GM12878 (cell line): ENCODE results near the gene KLRF1.

ENCODE experiments used
- CREB1 ChIP-seq: IDR thresholded peaks from 2 replicates; pipeline ENCODE4 v1.6.1; 2012; ENCODE audit warnings: low read depth, mild to moderate bottlenecking, inconsistent platforms
- CREM ChIP-seq: IDR thresholded peaks from 2 replicates; pipeline ENCODE4 v1.6.1; 2014; ENCODE audit warnings: antibody characterized with exemption, low read depth
- NR2C2 ChIP-seq: IDR thresholded peaks from 2 replicates; pipeline ENCODE4 v1.6.1; 2011; ENCODE audit warnings: borderline replicate concordance, low read depth; ENCODE audit not compliant: control insufficient read depth, insufficient read length
- POLR2AphosphoS2 ChIP-seq: IDR thresholded peaks from 2 replicates; pipeline ENCODE4 v1.6.1; 2011; ENCODE audit warnings: low read depth, mild to moderate bottlenecking, low read length, improper control_type of control experiment, moderate library complexity
- POLR2AphosphoS5 ChIP-seq: IDR thresholded peaks from 2 replicates; pipeline ENCODE4 v1.6.1; 2011; ENCODE audit warnings: mild to moderate bottlenecking, low read length, inconsistent platforms
- SIN3A ChIP-seq: IDR thresholded peaks from 2 replicates; pipeline ENCODE4 v1.6.1; 2012; ENCODE audit warnings: low read depth, low read length, improper control_type of control experiment
- SP1 ChIP-seq: IDR thresholded peaks from one replicate; pipeline ENCODE4 v1.6.1; 2011; ENCODE audit warnings: low read depth, low read length
- TAF1 ChIP-seq: IDR thresholded peaks from 2 replicates; pipeline ENCODE4 v1.6.1; 2011; ENCODE audit warnings: mild to moderate bottlenecking, low read depth, low read length, borderline replicate concordance
- ZNF24 ChIP-seq: fragments of 450-650 bp; IDR thresholded peaks from 2 replicates; pipeline ENCODE4 v1.6.1; 2017; ENCODE audit warnings: antibody characterized with exemption, mild to moderate bottlenecking
- TF ChIP-seq, protein P1 (sequence below), 3 experiments: IDR thresholded peaks in 2 of 3; conservative IDR thresholded peaks in 1 of 3; 2 replicates each; pipeline ENCODE4 v1.5.1; 2011; ENCODE audit warnings: low read depth in 3 of 3, low read length in 3 of 3, mild to moderate bottlenecking in 3 of 3, control low read depth in 2 of 3, moderate library complexity in 2 of 3, inconsistent platforms in 1 of 3, mixed read lengths in 1 of 3; ENCODE audit not compliant: control insufficient read depth in 2 of 3, insufficient read depth in 1 of 3; ENCODE audit errors: extremely low read depth in 1 of 3
- TF ChIP-seq, protein P2 (sequence below): IDR thresholded peaks from 2 replicates; pipeline ENCODE4 v1.6.1; 2012; ENCODE audit warnings: low read depth, low read length, improper control_type of control experiment
- TF ChIP-seq, protein P3 (sequence below): fragments of 450-650 bp; IDR thresholded peaks from 2 replicates; pipeline ENCODE4 v1.6.1; 2017; ENCODE audit warnings: mild to moderate bottlenecking, low read depth, inconsistent platforms; ENCODE audit not compliant: poor library complexity, severe bottlenecking
- TF ChIP-seq, protein P4 (sequence below): IDR thresholded peaks from 2 replicates; pipeline ENCODE4 v1.6.1; 2011; ENCODE audit warnings: mild to moderate bottlenecking, low read depth, low read length, moderate library complexity; ENCODE audit not compliant: insufficient replicate concordance
- TF ChIP-seq, protein P5 (sequence below): fragments of 450-650 bp; IDR thresholded peaks from 2 replicates; pipeline ENCODE4 v1.6.1; 2016; ENCODE audit warnings: mild to moderate bottlenecking, moderate library complexity, borderline replicate concordance

DNA sequence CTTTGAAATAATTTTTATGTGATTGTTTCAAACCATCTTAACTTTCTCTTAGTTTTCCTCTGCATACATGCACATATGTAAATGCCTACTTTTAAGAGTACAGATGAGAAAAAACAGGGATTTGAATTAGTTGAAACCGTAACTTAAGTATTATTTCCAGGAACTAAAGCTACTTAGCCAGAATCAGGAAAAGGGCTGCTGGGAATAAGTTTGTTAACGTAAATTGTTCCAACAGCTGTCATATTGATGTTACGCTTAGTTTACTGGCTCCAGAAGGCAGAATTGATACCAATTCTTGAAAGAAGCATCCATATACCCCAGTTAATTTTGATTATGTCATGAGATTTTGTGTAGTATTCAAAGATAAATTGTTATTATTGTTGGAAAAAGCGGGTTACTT, 17.9 kb upstream of the KLRF1 start:
- TF ChIP-seq CREM (no peak), SP1 (no peak), POLR2AphosphoS5 (no peak), POLR2AphosphoS2 (no peak), NR2C2 (no peak), ZNF24 (no peak), SIN3A (no peak), CREB1 (no peak), TAF1 (no peak)
- TF ChIP-seq, protein P1, sequence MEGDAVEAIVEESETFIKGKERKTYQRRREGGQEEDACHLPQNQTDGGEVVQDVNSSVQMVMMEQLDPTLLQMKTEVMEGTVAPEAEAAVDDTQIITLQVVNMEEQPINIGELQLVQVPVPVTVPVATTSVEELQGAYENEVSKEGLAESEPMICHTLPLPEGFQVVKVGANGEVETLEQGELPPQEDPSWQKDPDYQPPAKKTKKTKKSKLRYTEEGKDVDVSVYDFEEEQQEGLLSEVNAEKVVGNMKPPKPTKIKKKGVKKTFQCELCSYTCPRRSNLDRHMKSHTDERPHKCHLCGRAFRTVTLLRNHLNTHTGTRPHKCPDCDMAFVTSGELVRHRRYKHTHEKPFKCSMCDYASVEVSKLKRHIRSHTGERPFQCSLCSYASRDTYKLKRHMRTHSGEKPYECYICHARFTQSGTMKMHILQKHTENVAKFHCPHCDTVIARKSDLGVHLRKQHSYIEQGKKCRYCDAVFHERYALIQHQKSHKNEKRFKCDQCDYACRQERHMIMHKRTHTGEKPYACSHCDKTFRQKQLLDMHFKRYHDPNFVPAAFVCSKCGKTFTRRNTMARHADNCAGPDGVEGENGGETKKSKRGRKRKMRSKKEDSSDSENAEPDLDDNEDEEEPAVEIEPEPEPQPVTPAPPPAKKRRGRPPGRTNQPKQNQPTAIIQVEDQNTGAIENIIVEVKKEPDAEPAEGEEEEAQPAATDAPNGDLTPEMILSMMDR (IDR thresholded peaks at IDR 0.05 in 2 of 3, conservative IDR thresholded peaks at IDR 0.05 in 1 of 3; ENCODE audit: control insufficient read depth in 2 of 3, extremely low read depth in 1 of 3, insufficient read depth in 1 of 3, low read depth in 3 of 3, low read length in 3 of 3): no peak
- TF ChIP-seq, protein P2, sequence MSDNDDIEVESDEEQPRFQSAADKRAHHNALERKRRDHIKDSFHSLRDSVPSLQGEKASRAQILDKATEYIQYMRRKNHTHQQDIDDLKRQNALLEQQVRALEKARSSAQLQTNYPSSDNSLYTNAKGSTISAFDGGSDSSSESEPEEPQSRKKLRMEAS: no peak
- TF ChIP-seq, protein P3, sequence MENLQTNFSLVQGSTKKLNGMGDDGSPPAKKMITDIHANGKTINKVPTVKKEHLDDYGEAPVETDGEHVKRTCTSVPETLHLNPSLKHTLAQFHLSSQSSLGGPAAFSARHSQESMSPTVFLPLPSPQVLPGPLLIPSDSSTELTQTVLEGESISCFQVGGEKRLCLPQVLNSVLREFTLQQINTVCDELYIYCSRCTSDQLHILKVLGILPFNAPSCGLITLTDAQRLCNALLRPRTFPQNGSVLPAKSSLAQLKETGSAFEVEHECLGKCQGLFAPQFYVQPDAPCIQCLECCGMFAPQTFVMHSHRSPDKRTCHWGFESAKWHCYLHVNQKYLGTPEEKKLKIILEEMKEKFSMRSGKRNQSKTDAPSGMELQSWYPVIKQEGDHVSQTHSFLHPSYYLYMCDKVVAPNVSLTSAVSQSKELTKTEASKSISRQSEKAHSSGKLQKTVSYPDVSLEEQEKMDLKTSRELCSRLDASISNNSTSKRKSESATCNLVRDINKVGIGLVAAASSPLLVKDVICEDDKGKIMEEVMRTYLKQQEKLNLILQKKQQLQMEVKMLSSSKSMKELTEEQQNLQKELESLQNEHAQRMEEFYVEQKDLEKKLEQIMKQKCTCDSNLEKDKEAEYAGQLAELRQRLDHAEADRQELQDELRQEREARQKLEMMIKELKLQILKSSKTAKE: no peak
- TF ChIP-seq, protein P4, sequence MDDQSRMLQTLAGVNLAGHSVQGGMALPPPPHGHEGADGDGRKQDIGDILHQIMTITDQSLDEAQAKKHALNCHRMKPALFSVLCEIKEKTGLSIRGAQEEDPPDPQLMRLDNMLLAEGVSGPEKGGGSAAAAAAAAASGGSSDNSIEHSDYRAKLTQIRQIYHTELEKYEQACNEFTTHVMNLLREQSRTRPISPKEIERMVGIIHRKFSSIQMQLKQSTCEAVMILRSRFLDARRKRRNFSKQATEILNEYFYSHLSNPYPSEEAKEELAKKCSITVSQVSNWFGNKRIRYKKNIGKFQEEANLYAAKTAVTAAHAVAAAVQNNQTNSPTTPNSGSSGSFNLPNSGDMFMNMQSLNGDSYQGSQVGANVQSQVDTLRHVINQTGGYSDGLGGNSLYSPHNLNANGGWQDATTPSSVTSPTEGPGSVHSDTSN: no peak
- TF ChIP-seq, protein P5, sequence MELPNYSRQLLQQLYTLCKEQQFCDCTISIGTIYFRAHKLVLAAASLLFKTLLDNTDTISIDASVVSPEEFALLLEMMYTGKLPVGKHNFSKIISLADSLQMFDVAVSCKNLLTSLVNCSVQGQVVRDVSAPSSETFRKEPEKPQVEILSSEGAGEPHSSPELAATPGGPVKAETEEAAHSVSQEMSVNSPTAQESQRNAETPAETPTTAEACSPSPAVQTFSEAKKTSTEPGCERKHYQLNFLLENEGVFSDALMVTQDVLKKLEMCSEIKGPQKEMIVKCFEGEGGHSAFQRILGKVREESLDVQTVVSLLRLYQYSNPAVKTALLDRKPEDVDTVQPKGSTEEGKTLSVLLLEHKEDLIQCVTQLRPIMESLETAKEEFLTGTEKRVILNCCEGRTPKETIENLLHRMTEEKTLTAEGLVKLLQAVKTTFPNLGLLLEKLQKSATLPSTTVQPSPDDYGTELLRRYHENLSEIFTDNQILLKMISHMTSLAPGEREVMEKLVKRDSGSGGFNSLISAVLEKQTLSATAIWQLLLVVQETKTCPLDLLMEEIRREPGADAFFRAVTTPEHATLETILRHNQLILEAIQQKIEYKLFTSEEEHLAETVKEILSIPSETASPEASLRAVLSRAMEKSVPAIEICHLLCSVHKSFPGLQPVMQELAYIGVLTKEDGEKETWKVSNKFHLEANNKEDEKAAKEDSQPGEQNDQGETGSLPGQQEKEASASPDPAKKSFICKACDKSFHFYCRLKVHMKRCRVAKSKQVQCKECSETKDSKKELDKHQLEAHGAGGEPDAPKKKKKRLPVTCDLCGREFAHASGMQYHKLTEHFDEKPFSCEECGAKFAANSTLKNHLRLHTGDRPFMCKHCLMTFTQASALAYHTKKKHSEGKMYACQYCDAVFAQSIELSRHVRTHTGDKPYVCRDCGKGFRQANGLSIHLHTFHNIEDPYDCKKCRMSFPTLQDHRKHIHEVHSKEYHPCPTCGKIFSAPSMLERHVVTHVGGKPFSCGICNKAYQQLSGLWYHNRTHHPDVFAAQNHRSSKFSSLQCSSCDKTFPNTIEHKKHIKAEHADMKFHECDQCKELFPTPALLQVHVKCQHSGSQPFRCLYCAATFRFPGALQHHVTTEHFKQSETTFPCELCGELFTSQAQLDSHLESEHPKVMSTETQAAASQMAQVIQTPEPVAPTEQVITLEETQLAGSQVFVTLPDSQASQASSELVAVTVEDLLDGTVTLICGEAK: no peak
